HG02571 (cell line): ENCODE data around the gene CXCL17.

Source experiments
- ATAC-seq: cut with Tn5 transposase; IDR thresholded peaks from one replicate; pipeline ENCODE4 v1.9.1; 2021; ENCODE audit warnings: mild to moderate bottlenecking, moderate library complexity; ENCODE audit not compliant: unreplicated experiment

The CXCL17 gene

GRCh38 chr19:42424712-42425131 lies 18.0 kb downstream of the CXCL17 start:
- no peak for ATAC-seq

- ATAC-seq = no peak
These were observed 18.4 kb downstream of the CXCL17 start for GRCh38 chr19:42424345-42424707.

GRCh38 chr19:42423462-42424344 lies 19.0 kb downstream of the CXCL17 start:
- peak; percentile 92 for ATAC-seq

- ATAC-seq = peak; percentile 10
These were observed 19.8 kb downstream of the CXCL17 start for GRCh38 chr19:42422901-42423461.

GRCh38 chr19:42422092-42422900 lies 20.4 kb downstream of the CXCL17 start:
- no peak for ATAC-seq

GRCh38 chr19:42421591-42422031 lies 21.1 kb downstream of the CXCL17 start:
- no peak for ATAC-seq

- no peak for ATAC-seq
These were observed 21.6 kb downstream of the CXCL17 start for GRCh38 chr19:42421101-42421500.

GRCh38 chr19:42420055-42420544 lies 22.6 kb downstream of the CXCL17 start:
- no peak for ATAC-seq

- no peak for ATAC-seq
These were observed 23.4 kb downstream of the CXCL17 start for GRCh38 chr19:42419309-42419708.

GRCh38 chr19:42412661-42413076 lies 30.1 kb downstream of the CXCL17 start:
- no peak for ATAC-seq

- no peak for ATAC-seq
These were observed 30.5 kb downstream of the CXCL17 start for GRCh38 chr19:42412227-42412626.

- no peak for ATAC-seq
These were observed 31.1 kb downstream of the CXCL17 start for GRCh38 chr19:42411581-42412178.

GRCh38 chr19:42410371-42410770 lies 32.4 kb downstream of the CXCL17 start:
- ATAC-seq = no peak

- no peak for ATAC-seq
These were observed 33.3 kb downstream of the CXCL17 start for GRCh38 chr19:42409477-42409876.

- ATAC-seq = no peak
These were observed 35.0 kb downstream of the CXCL17 start for GRCh38 chr19:42407816-42408175.

- no peak for ATAC-seq
These were observed 35.5 kb downstream of the CXCL17 start for GRCh38 chr19:42407085-42407815.

- ATAC-seq = no peak
These were observed 36.6 kb downstream of the CXCL17 start for GRCh38 chr19:42406111-42406510.

- ATAC-seq = no peak
These were observed 39.2 kb downstream of the CXCL17 start for GRCh38 chr19:42403586-42403985.

- ATAC-seq = no peak
These were observed 40.2 kb downstream of the CXCL17 start for GRCh38 chr19:42402376-42403116.
